ENCODE results near the gene PRDM9.
"Not testable (repeated sequence)": the region's sequence is repeated elsewhere in the genome, so short reads cannot be mapped to it uniquely, and the experiment has no call there.

PRDM9 gene

GRCh38 chr5:23496576-23496975, 10.8 kb upstream of the PRDM9 start:
- TF ChIP-seq CTCF (IDR thresholded peaks at IDR 0.05; ENCODE audit: control insufficient read depth, extremely low read depth, insufficient read depth), result no peak
- no peak for DNase-seq (ENCODE audit: low read depth)
- H3K4me3 ChIP-seq (ENCODE audit: low read depth, low read length), result no peak overlapping the region

DNA sequence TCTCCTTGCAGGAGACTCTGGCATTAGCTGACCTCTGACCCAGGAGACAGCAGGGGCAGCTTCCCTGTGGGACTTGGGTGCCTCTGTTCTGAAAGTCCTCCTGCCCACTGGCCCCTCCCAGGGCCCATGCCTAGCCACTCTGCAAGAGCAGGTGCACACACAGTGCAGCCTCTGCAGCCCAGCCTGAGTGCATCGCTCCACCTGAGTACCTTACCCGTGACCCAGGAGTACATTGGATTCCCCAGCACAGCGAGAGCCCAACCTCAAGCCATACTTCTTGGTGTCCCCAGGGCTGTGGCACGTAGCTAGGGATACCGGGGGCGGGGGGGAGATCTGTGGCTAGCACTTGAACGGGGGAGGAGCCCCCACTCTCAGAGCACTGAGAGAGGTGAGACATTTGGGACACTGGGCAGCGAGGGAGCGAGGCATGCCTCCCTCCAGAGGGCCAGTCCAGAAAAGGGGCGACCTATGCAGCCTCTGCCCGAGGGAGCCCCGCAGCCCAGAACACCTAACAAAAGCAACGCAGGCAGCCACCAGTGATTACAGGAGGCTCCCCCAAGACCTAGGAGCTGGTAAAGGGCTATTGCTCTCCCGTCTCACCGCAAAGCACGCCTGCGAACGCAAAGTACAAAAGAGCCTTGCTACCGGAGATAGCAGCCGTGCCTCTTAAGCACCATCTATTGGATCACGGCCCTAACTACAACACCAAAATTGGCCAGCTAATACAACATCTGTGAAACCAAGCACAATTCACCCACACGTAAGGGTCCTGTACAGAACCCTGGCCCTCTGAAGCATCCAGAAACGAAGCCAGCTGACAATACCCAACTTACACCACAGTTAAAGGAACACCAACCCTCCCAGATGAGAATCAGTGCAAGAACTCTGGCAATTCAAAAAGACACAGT, 826 bp upstream of the PRDM9 start:
- H3K4me3 ChIP-seq (ENCODE audit: low read depth, low read length), result peak overlapping the region; percentile 42
- DNase-seq (ENCODE audit: low read depth), result peak; percentile 39
- peak; percentile 67 for TF ChIP-seq CTCF (IDR thresholded peaks at IDR 0.05; ENCODE audit: control insufficient read depth, extremely low read depth, insufficient read depth)

DNA sequence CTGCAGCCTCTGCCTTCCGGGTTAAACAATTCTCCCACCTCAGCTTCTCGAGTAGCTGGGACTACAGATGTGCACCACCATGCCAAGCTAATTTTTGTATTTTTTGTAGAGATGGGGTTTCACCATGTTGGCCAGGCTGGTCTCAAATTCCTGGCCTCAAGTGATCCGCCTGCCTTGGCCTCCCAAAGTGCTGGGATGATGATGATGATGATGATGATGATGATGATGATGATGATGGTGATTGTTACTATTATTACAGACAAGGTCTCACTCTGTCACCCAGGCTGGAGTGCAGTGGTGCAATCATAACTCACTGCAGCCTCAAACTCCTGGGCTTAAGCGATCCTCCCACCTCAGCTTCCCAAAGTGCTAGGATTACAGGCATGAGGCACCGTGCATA, 3.0 kb downstream of the PRDM9 start:
- not testable (repeated sequence) for H3K4me3 ChIP-seq (ENCODE audit: low read depth, low read length); DNase-seq (ENCODE audit: low read depth)

DNA sequence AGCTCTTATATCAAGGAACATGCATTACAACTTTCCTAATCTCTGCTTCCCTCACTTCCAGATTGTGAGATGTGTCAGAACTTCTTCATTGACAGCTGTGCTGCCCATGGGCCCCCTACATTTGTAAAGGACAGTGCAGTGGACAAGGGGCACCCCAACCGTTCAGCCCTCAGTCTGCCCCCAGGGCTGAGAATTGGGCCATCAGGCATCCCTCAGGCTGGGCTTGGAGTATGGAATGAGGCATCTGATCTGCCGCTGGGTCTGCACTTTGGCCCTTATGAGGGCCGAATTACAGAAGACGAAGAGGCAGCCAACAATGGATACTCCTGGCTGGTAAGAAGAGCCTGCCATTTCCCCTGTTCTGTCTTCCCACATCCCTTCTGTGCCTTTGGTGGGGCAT, 15.1 kb downstream of the PRDM9 start:
- no peak for TF ChIP-seq CTCF (IDR thresholded peaks at IDR 0.05; ENCODE audit: control insufficient read depth, extremely low read depth, insufficient read depth)
- no peak for DNase-seq (ENCODE audit: low read depth)
- H3K4me3 ChIP-seq (ENCODE audit: low read depth, low read length), result no peak overlapping the region

DNA sequence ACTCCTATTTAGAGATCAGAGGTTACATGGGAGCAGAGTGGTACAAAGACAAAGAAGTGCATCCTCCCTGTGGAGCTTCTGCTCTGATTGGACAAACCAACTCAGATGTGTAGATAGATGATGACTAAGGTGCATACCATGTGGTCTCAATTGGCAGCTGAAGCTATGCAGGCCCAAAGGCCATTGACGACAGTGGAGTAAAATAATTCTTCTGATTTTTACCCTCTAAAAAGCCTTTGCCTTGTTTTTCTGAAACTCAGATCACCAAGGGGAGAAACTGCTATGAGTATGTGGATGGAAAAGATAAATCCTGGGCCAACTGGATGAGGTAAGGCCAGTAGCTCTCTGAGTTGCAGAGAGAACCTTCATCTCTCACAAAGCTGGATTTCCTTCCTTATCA, 15.6 kb downstream of the PRDM9 start:
- no peak for DNase-seq (ENCODE audit: low read depth)
- no peak for TF ChIP-seq CTCF (IDR thresholded peaks at IDR 0.05; ENCODE audit: control insufficient read depth, extremely low read depth, insufficient read depth)
- no peak overlapping the region for H3K4me3 ChIP-seq (ENCODE audit: low read depth, low read length)

DNA sequence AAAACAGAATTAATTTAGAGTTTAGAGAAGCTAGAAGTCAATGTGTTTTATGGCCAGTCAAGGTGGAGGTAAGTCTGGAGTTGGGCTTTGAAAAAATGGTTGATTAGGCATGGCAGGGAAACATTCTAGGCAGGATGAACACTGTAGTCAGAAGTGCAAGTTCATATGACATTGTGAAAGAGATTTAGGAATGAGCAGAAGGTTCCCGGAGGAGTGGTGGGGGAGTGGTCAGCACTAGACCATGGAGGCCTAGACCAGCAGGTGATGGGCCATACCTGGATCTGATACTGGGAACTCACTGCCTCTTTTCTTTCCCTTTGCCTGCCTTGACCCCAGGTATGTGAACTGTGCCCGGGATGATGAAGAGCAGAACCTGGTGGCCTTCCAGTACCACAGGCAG, 16.6 kb downstream of the PRDM9 start:
- no peak for DNase-seq (ENCODE audit: low read depth)
- TF ChIP-seq CTCF (IDR thresholded peaks at IDR 0.05; ENCODE audit: control insufficient read depth, extremely low read depth, insufficient read depth), result no peak
- H3K4me3 ChIP-seq (ENCODE audit: low read depth, low read length), result no peak overlapping the region

- TF ChIP-seq CTCF (IDR thresholded peaks at IDR 0.05; ENCODE audit: control insufficient read depth, extremely low read depth, insufficient read depth), result no peak
- no peak overlapping the region for H3K4me3 ChIP-seq (ENCODE audit: low read depth, low read length)
- no peak for DNase-seq (ENCODE audit: low read depth)
These were observed 18.3 kb downstream of the PRDM9 start for GRCh38 chr5:23525751-23526150.

DNA sequence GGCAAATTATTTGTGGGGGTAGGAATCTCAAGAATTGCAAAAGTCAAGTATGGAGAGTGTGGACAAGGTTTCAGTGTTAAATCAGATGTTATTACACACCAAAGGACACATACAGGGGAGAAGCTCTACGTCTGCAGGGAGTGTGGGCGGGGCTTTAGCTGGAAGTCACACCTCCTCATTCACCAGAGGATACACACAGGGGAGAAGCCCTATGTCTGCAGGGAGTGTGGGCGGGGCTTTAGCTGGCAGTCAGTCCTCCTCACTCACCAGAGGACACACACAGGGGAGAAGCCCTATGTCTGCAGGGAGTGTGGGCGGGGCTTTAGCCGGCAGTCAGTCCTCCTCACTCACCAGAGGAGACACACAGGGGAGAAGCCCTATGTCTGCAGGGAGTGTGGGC, 19.2 kb downstream of the PRDM9 start:
- DNase-seq (ENCODE audit: low read depth); H3K4me3 ChIP-seq (ENCODE audit: low read depth, low read length): not testable (repeated sequence)

DNA sequence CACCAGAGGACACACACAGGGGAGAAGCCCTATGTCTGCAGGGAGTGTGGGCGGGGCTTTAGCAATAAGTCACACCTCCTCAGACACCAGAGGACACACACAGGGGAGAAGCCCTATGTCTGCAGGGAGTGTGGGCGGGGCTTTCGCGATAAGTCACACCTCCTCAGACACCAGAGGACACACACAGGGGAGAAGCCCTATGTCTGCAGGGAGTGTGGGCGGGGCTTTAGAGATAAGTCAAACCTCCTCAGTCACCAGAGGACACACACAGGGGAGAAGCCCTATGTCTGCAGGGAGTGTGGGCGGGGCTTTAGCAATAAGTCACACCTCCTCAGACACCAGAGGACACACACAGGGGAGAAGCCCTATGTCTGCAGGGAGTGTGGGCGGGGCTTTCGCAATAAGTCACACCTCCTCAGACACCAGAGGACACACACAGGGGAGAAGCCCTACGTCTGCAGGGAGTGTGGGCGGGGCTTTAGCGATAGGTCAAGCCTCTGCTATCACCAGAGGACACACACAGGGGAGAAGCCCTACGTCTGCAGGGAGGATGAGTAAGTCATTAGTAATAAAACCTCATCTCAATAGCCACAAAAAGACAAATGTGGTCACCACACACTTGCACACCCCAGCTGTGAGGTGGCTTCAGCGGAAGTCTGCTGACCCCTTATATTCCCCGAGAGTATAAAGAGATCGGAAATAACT, 20.0 kb downstream of the PRDM9 start:
- DNase-seq (ENCODE audit: low read depth); H3K4me3 ChIP-seq (ENCODE audit: low read depth, low read length): not testable (repeated sequence)
